ENCODE measurements around the gene G6PC3. TPM values are rescaled to one million over a fixed set of nuclear protein-coding genes. Genes with fewer than 3 reads are reported as not detected.

The G6PC3 gene
- total RNA-seq, 6 experiments from 2014 or later, result 5.9 to 24.2 (median 9.9) TPM

- Histone ChIP-seq H3K4me1 (peaks cover 0 to 16% (median 9%) of the 10 kb centered on the region in 4 donors), H3K4me3 (no peak overlapping the region), H3K27me3 (no peaks in the 10 kb centered on the region), H3K27ac (no peak overlapping the region), H3K36me3 (peaks cover 0 to 37% (median 9%) of the 10 kb centered on the region in 4 donors), H3K9me3 (no peaks in the 10 kb centered on the region)
- WGBS (ENCODE audit: insufficient coverage, low coverage, low lambda C conversion rate, missing lambda C conversion rate), result 73% methylated on average over 10 of the region's 10 CpGs
- TF ChIP-seq POLR2A (IDR thresholded peaks at IDR 0.05) (no peak), CTCF (IDR thresholded peaks at IDR 0.05) (no peak)
- intact Hi-C loops (cut with DNase I), result no loop called here
- DNase-seq, result no peak
- ATAC-seq, result no peak
Measured at GRCh38 chr17:44063704-44064639, 6.6 kb upstream of the G6PC3 start.

- WGBS (ENCODE audit: insufficient coverage, low coverage, low lambda C conversion rate, missing lambda C conversion rate), result 1% methylated on average over 8 of the region's 9 CpGs
- Histone ChIP-seq H3K36me3 (peaks cover 0 to 30% (median 7%) of the 10 kb centered on the region in 4 donors), H3K4me1 (peaks cover 0 to 21% (median 6%) of the 10 kb centered on the region in 4 donors), H3K4me3 (peak overlapping the region; percentile 63 to 69 (median 67)), H3K9me3 (no peaks in the 10 kb centered on the region), H3K27me3 (no peaks in the 10 kb centered on the region), H3K27ac (peak overlapping the region; percentile 73 to 88 (median 81))
- DNase-seq (no peak), ATAC-seq (no peak)
- intact Hi-C loops (cut with DNase I), result no loop called here
- TF ChIP-seq CTCF (IDR thresholded peaks at IDR 0.05), result no peak
- TF ChIP-seq POLR2A (IDR thresholded peaks at IDR 0.05), result no peak
Measured at GRCh38 chr17:44065668-44066203, 4.8 kb upstream of the G6PC3 start.

DNA sequence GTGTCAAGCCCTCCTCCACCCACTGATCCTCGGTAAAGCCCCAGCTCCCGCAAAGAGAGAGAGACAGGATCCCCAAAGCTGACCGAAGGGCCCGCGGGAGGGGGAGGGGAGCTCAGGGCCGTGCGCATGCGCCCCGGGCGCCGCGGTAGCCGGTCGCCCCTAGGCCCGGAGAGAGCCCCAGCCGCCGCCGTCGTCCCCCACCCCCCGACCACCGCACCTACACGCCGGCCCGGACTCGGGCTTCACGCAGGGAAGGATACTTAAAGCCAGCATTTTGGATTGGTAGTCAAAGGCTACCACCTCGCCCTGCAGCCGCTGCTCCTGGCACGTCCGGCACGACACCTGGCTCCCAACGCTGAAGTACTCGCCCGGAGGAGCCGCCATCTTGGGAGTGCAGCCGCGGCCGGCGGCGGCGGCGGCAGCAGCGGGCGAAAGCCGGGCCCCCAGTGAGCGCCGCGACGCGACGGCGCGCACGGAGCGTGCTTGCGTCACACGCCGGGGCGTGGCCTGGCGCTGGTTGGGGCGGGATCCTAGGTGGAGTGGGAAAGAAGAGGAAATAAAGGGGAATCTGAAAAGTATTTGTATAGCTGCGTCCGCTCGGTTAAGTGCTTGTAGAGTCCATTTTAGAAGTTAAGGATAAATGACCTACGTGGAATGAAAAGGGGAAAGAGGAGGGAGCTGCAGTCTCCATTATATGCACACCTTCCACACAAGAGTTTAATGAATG is 4.2 kb upstream of the G6PC3 start, which contains the start of gene LSM12:
TSS of gene LSM12 (minus strand) at position 468 of the 727 bp plus-strand sequence. CDS start at position 384, 84 bp downstream.
- DNase-seq (peak; percentile 90 to 93 (median 90)), ATAC-seq (peak; percentile 73 to 83 (median 78))
- Histone ChIP-seq H3K4me1 (peaks cover 0 to 24% (median 6%) of the 10 kb centered on the region in 4 donors), H3K4me3 (peak within 1 kb of the TSS; percentile 63 to 69 (median 67)), H3K27me3 (no peaks in the 10 kb centered on the region), H3K36me3 (peaks cover 0 to 23% (median 4%) of the 10 kb centered on the region in 4 donors), H3K27ac (peak within 1 kb of the TSS; percentile 73 to 88 (median 81)), H3K9me3 (no peaks in the 10 kb centered on the region)
- no peak for TF ChIP-seq CTCF (IDR thresholded peaks at IDR 0.05)
- peak; percentile 90 for TF ChIP-seq POLR2A (IDR thresholded peaks at IDR 0.05)
- WGBS (ENCODE audit: insufficient coverage, low coverage, low lambda C conversion rate, missing lambda C conversion rate), result under 1% methylated on average over 51 of the region's 65 CpGs
- intact Hi-C loops (cut with DNase I), result no loop called here

GRCh38 chr17:44067545-44067940 is 3.0 kb upstream of the G6PC3 start:
- no peaks in the 10 kb centered on the region for H3K27me3 ChIP-seq
- H3K9me3 ChIP-seq, result no peaks in the 10 kb centered on the region
- H3K4me1 ChIP-seq, result peaks cover 0 to 31% (median 10%) of the 10 kb centered on the region in 4 donors
- no peak overlapping the region for H3K4me3 ChIP-seq
- H3K36me3 ChIP-seq, result peaks cover 0 to 14% (median 2%) of the 10 kb centered on the region in 4 donors
- peak overlapping the region; percentile 73 to 88 (median 81) for H3K27ac ChIP-seq
- TF ChIP-seq CTCF (IDR thresholded peaks at IDR 0.05), result no peak
- 65% methylated on average over 9 of the region's 9 CpGs for WGBS (ENCODE audit: insufficient coverage, low coverage, low lambda C conversion rate, missing lambda C conversion rate)
- intact Hi-C loops (cut with DNase I), result no loop called here
- no peak for ATAC-seq
- peak in 1 of 3 donors; percentile 7 for DNase-seq
